Smooth muscle cell of the brain vasculature (primary cell): ENCODE measurements around the gene CT45A6.
"Not testable (repeated sequence)": the region's sequence is repeated elsewhere in the genome, so short reads cannot be mapped to it uniquely, and the experiment has no call there.

Experiments used
- DNase-seq: peaks from one replicate; pipeline ENCODE4 v3.0.0-alpha.2; 2012; ENCODE audit warnings: low read depth, low spot score

Gene CT45A6, protein sequence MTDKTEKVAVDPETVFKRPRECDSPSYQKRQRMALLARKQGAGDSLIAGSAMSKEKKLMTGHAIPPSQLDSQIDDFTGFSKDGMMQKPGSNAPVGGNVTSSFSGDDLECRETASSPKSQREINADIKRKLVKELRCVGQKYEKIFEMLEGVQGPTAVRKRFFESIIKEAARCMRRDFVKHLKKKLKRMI

GRCh38 chrX:135802687-135803086 lies at the start of gene CT45A6:
CT45A6 (minus strand) TSS chrX:135802787; CDS start chrX:135798993, 3,794 bp downstream.
- DNase-seq: not testable (repeated sequence)

- DNase-seq: not testable (repeated sequence)
Measured at GRCh38 chrX:135837180-135837579, 34.6 kb upstream of the CT45A6 start, which contains the start of gene CT45A7. CT45A7 (minus strand) TSS chrX:135837280; CDS start chrX:135833533, 3,747 bp downstream.

DNA sequence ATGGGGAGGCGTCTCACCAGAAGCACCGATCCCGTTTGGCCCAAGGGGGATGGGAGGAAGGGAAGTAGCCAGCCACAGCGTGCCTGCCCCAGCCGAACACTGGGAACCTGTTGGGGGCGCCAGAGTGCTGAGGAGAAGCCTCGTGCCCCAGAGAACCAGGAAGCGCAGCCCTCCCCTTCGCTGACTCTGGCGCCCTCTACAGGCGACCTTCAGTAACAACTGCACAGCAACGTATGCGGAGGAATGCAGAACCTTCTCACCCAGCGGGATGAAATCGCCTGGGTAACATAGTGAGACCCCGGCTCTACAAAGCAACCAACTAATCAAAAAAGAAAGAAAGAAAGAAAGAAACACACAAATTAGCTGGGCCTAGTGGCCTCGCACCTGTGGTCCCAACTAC lies 17.3 kb upstream of the CT45A6 start, which contains the start of gene CT45A2:
Gene CT45A2, minus strand, starts transcription at position 101 of the 400 bp plus-strand sequence. CDS start 3,747 bp downstream, outside the sequence.
- DNase-seq: not testable (repeated sequence)

- not testable (repeated sequence) for DNase-seq
Measured at GRCh38 chrX:135785403-135785802, 17.2 kb downstream of the CT45A6 start, which contains the start of gene CT45A5. CT45A5 (minus strand) TSS chrX:135785503; CDS start chrX:135781729, 3,774 bp downstream.

DNA sequence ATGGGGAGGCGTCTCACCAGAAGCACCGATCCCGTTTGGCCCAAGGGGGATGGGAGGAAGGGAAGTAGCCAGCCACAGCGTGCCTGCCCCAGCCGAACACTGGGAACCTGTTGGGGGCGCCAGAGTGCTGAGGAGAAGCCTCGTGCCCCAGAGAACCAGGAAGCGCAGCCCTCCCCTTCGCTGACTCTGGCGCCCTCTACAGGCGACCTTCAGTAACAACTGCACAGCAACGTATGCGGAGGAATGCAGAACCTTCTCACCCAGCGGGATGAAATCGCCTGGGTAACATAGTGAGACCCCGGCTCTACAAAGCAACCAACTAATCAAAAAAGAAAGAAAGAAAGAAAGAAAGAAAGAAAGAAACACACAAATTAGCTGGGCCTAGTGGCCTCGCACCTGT lies 34.5 kb downstream of the CT45A6 start, which contains the start of gene CT45A3:
Gene CT45A3, minus strand, starts transcription at position 101 of the 400 bp plus-strand sequence. CDS start 3,747 bp downstream, outside the sequence.
- DNase-seq: not testable (repeated sequence)

- DNase-seq: not testable (repeated sequence)
Measured at GRCh38 chrX:135744739-135745138, 57.8 kb downstream of the CT45A6 start.
